ENCODE measurements around the gene GLI2. TPM values are rescaled to one million over a fixed set of nuclear protein-coding genes. Genes with fewer than 3 reads are reported as not detected.

Gene GLI2
- polyA plus RNA-seq, 2 of the 4 experiments (the other 2 are of a cell fraction), result 5.6 to 12.5 TPM

- DNase-seq (ENCODE audit: low read depth in 1 of 2, low spot score in 1 of 2) (no peak), ATAC-seq (no peak), FAIRE-seq (no peak)
- ChIA-PET CTCF (interaction anchor here (0.8 to 22.6 kb wide), 5 partner anchors 10 to 386 kb away, joined by 3 to 858 read pairs (median 7); no protein-coding TSS in a partner anchor), POLR2A (no interaction called here)
- no peak for TF ChIP-seq HOXA7 (CRISPR knock-in tag; IDR thresholded peaks at IDR 0.05)
- no peak for TF ChIP-seq HOXB5 (CRISPR knock-in tag; IDR thresholded peaks at IDR 0.05)
- no peak for TF ChIP-seq KDM1A (IDR thresholded peaks at IDR 0.05; ENCODE audit: low read depth)
- no peak for TF ChIP-seq USF2 (IDR thresholded peaks at IDR 0.05)
- TF ChIP-seq JUN (IDR thresholded peaks at IDR 0.05), result no peak
- no peak for TF ChIP-seq CHD2 (IDR thresholded peaks at IDR 0.05; ENCODE audit: low read length, partially characterized antibody)
- no peak for TF ChIP-seq MYC (IDR thresholded peaks at IDR 0.05; ENCODE audit: borderline replicate concordance, low read length)
- TF ChIP-seq RCOR1 (IDR thresholded peaks at IDR 0.05; ENCODE audit: low read depth, low read length), result no peak
- TF ChIP-seq BCL3 (IDR thresholded peaks at IDR 0.05), result no peak
- no peak for TF ChIP-seq HDAC2 (IDR thresholded peaks at IDR 0.05)
- TF ChIP-seq EHF (CRISPR knock-in tag; IDR thresholded peaks at IDR 0.05), result no peak
- no peak for TF ChIP-seq EHMT2 (IDR thresholded peaks at IDR 0.05; ENCODE audit: low read depth)
- TF ChIP-seq FOSL2 (IDR thresholded peaks at IDR 0.05), result no peak
- no peak for TF ChIP-seq FOSL2 (CRISPR knock-in tag; IDR thresholded peaks at IDR 0.05)
- no peak for TF ChIP-seq EP300 (IDR thresholded peaks at IDR 0.05)
- TF ChIP-seq TP53 (CRISPR knock-in tag; IDR thresholded peaks at IDR 0.05), result no peak
- no peak for TF ChIP-seq ZNF302 (CRISPR knock-in tag; IDR thresholded peaks at IDR 0.05)
- TF ChIP-seq MAZ (IDR thresholded peaks at IDR 0.05; ENCODE audit: borderline replicate concordance, low read depth, low read length), result no peak
- Histone ChIP-seq H3K9me3 (no peaks in the 10 kb centered on the region), H3K4me2 (no peak overlapping the region), H3K4me3 (no peak overlapping the region), H3K4me1 (0 out of 3 replicates have a peak, but pooled peaks cover 5% of the 10 kb centered on the region), H3K27ac (no peak overlapping the region)
- WGBS (ENCODE audit: missing lambda C conversion rate), result 51% methylated on average over 10 of the region's 11 CpGs
Measured at GRCh38 chr2:120690521-120690920, 45.1 kb upstream of the GLI2 start.

- no peak overlapping the region for H3K4me2 ChIP-seq
- no peaks in the 10 kb centered on the region for H3K9me3 ChIP-seq
- FAIRE-seq (no peak), DNase-seq (ENCODE audit: low read depth in 1 of 2, low spot score in 1 of 2) (no peak), ATAC-seq (no peak)
- CTCF ChIA-PET, result interaction anchor here (0.8 to 22.6 kb wide), 5 partner anchors 11 to 385 kb away, joined by 3 to 858 read pairs (median 5); no protein-coding TSS in a partner anchor
- 84% methylated on average over 3 of the region's 4 CpGs for WGBS (ENCODE audit: missing lambda C conversion rate)
- TF ChIP-seq HES2 (IDR thresholded peaks at IDR 0.05) (no peak), PBX3 (IDR thresholded peaks at IDR 0.05) (no peak), ZFP36 (IDR thresholded peaks at IDR 0.05; ENCODE audit: borderline replicate concordance, partially characterized antibody) (no peak), PHF8 (IDR thresholded peaks at IDR 0.05; ENCODE audit: borderline replicate concordance, low read depth) (no peak), ATOH8 (CRISPR knock-in tag; IDR thresholded peaks at IDR 0.05; ENCODE audit: low read depth) (no peak), EHF (CRISPR knock-in tag; IDR thresholded peaks at IDR 0.05) (no peak), RAD21 (conservative IDR thresholded peaks at IDR 0.05 in 1 of 2, IDR thresholded peaks at IDR 0.05 in 1 of 2) (no peak), POLR2A (IDR thresholded peaks at IDR 0.05; ENCODE audit: low read length) (no peak), BHLHE40 (IDR thresholded peaks at IDR 0.05; ENCODE audit: low read depth, low read length) (no peak), SREBF2 (IDR thresholded peaks at IDR 0.05) (no peak), HOXB5 (CRISPR knock-in tag; IDR thresholded peaks at IDR 0.05) (no peak), JUNB (IDR thresholded peaks at IDR 0.05) (no peak)
- no peak overlapping the region for H3K27ac ChIP-seq
- POLR2A ChIA-PET, result interaction anchor here (1.1 kb wide), 1 partner anchor 384 kb away, joined by 3 read pairs; no protein-coding TSS in a partner anchor
- peaks cover 12% of the 10 kb centered on the region; the same call in 2 of the 3 replicates for H3K4me1 ChIP-seq
- H3K4me3 ChIP-seq, result no peak overlapping the region
Measured at GRCh38 chr2:120691410-120691809, 44.3 kb upstream of the GLI2 start.

All from A549 (cell line).